ENCODE data around the gene SIAH2. TPM values are rescaled to one million over a fixed set of nuclear protein-coding genes. Genes with fewer than 3 reads are reported as not detected.

The SIAH2 gene
- total RNA-seq, 1 donor: 30.2 TPM

DNA sequence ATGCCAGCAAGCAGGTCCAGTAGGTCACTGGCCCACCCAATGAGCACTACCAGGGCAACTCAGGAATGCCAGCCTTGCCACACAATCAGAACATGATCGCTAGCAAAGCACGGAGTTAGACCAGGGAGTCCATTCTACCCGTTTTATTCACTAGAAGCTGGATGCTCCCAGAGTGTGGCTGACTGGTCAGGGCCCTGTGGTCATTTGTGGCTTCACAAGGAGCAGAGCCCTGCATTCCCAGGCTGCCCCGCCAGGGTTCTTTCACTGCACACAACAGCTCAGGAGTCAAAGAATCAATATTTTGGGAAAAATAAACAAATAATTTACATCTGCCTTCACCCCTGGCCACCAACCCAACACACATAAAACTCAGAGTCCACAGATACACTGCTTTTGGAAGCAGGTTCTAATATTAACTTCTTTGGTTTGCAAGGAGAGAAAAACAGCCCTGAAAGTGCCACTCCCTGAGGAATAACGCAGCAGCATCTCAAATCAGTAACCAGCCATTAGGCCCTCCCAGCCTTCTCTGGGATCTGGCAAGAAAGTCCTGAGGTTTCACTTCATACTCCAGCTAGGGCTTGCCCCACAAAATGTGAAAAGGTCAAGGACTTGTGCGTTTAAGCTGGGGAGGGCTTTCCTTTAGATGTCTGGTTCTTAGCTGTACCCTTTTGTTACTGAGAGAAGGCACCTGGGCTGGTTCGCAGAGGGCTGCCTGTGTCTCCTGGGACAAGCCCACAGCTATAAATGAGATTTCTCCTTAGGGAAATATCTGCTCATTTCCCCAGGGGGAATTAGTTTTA is 16.0 kb downstream of the SIAH2 start:
- DNase-seq (ENCODE audit: low read depth): peak; percentile 83
- TF ChIP-seq, protein P1, sequence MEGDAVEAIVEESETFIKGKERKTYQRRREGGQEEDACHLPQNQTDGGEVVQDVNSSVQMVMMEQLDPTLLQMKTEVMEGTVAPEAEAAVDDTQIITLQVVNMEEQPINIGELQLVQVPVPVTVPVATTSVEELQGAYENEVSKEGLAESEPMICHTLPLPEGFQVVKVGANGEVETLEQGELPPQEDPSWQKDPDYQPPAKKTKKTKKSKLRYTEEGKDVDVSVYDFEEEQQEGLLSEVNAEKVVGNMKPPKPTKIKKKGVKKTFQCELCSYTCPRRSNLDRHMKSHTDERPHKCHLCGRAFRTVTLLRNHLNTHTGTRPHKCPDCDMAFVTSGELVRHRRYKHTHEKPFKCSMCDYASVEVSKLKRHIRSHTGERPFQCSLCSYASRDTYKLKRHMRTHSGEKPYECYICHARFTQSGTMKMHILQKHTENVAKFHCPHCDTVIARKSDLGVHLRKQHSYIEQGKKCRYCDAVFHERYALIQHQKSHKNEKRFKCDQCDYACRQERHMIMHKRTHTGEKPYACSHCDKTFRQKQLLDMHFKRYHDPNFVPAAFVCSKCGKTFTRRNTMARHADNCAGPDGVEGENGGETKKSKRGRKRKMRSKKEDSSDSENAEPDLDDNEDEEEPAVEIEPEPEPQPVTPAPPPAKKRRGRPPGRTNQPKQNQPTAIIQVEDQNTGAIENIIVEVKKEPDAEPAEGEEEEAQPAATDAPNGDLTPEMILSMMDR (IDR thresholded peaks at IDR 0.05; ENCODE audit: insufficient read depth, low read depth, low read length): no peak
- H3K4me3 ChIP-seq (ENCODE audit: low read depth, low read length): peak overlapping the region; percentile 12

DNA sequence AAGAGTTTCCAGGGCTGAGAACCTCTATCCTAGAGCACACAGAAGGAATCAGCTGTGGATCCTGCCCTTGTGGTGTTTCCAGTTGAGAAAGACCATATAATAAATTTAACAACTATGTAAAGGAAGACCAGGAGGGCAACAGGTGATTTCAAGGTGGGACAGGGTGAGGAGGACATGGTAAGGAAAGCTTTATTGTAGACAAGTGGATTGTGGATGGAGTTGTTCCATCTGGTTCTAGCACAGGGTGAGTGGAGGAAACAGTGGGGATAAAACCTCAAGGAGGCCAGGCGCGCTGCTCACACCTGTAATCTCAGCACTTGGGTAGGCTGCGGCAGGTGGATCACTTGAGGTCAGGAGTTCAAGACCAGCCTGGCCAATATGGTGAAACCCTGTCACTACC is 17.1 kb downstream of the SIAH2 start:
- no peak overlapping the region for H3K4me3 ChIP-seq (ENCODE audit: low read depth, low read length)
- DNase-seq (ENCODE audit: low read depth): no peak
- TF ChIP-seq, protein P1 (IDR thresholded peaks at IDR 0.05; ENCODE audit: insufficient read depth, low read depth, low read length): no peak

DNA sequence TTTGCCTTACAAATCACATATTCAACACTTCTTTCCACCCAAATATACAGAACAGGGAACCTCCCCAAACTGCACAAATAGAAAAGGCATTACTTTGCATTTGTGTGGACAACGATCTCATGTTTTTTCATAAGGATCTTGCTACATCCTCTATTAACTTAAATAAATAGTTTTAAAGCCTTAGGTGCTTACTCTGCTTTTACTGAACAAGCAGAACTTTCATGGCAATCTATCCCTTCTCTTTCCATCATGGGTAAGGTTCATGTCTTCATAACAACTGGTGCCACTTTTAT is 18.1 kb downstream of the SIAH2 start:
- DNase-seq (ENCODE audit: low read depth): no peak
- TF ChIP-seq, protein P1 (IDR thresholded peaks at IDR 0.05; ENCODE audit: insufficient read depth, low read depth, low read length): no peak
- H3K4me3 ChIP-seq (ENCODE audit: low read depth, low read length): no peak overlapping the region

DNA sequence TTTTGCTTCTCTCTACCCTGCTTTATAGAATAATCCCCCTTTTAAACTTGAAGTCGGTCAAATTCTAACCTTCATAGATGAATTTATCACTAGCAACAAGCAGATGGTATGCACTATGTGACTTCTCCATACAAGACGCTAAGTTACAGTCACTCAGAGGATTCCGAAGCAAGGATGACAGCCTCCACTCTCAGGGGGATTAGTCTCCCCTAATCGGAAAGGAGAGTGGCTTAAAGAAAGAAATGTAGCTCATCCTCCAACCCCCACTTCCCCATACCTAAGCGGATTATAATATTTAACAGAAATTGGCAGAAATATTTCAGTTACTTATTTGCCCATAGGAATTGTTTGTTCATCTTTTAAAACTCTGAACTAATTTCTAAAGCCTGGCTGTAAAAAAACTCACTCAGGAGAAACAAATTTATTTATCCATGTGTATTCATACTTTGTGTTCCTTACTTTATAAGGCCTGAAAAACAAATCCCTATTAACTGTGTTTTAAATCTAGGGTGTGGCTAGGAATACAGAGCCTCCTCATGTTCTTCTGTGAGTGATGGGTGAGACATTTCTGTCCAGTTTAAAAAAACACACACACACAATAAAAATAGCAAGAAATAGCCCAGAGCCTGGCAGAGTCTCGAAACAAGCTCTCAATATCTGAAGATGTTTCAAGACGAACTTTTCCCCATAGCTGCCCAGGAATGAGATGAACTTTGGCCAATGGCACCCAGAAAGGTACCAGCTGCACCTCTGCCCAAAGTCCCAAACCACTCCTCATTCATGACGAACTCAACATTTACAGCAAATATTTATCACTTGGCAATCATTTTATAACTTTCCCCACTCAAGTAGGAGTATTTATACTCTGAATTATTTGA is 18.7 kb downstream of the SIAH2 start:
- no peak for DNase-seq (ENCODE audit: low read depth)
- TF ChIP-seq, protein P1 (IDR thresholded peaks at IDR 0.05; ENCODE audit: insufficient read depth, low read depth, low read length): no peak
- no peak overlapping the region for H3K4me3 ChIP-seq (ENCODE audit: low read depth, low read length)

DNA sequence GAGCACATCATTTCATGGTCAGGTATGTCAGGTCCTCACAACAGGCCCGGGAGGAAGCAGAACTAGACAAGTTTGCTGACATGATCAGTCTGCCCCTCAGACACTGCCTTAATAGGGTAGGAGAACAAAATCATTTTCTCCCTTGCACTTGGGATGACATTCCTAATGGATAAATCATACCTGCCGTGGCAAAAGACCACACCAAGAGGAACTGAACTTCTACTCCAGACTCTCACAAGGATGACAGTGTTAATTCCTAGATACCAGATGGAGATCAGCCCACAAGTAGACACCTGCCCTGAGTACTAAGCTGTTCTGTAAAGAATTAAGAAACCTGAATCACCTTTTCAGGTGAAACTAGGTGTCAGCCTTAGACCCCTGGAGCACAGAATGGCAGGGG is 19.5 kb downstream of the SIAH2 start:
- DNase-seq (ENCODE audit: low read depth): no peak
- no peak overlapping the region for H3K4me3 ChIP-seq (ENCODE audit: low read depth, low read length)
- TF ChIP-seq, protein P1 (IDR thresholded peaks at IDR 0.05; ENCODE audit: insufficient read depth, low read depth, low read length): no peak

DNA sequence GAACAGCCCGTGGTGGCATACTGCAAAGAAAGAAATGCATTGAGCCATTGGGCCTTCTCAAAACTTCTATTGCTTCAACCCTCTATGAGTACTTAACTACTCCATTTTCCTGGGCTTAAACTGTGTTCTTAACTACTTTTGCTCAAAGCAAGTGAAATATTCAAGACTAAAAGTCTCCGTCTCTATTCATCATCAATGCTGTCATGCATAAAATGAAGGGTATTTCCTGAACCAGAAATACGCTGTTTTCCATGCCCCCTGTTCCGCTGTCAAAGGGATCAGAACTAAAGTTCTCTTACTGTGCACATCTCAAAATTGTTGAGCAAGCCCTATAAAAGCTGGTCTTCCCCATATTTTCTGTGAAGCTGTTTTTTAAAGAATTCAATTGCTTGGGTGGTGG is 20.3 kb downstream of the SIAH2 start:
- TF ChIP-seq, protein P1 (IDR thresholded peaks at IDR 0.05; ENCODE audit: insufficient read depth, low read depth, low read length): no peak
- no peak for DNase-seq (ENCODE audit: low read depth)
- H3K4me3 ChIP-seq (ENCODE audit: low read depth, low read length): no peak overlapping the region
